Measurements from ENCODE around the gene PTPN14.
A peak's percentile ranks its signal among the peaks of the same experiment; 100 is the strongest.

The PTPN14 gene

GRCh38 chr1:214354440-214355148 is 196.8 kb downstream of the PTPN14 start:
- DNase-seq, result no peak

GRCh38 chr1:214352838-214353237 is 198.6 kb downstream of the PTPN14 start:
- DNase-seq, result no peak

- DNase-seq, result no peak
These were observed 199.7 kb downstream of the PTPN14 start for GRCh38 chr1:214351551-214352277.

- no peak for DNase-seq
These were observed 201.6 kb downstream of the PTPN14 start for GRCh38 chr1:214349781-214350180.

GRCh38 chr1:214349008-214349407 is 202.4 kb downstream of the PTPN14 start:
- DNase-seq, result no peak

- DNase-seq, result no peak
These were observed 206.5 kb downstream of the PTPN14 start for GRCh38 chr1:214344897-214345296.

- no peak for DNase-seq
These were observed 208.9 kb downstream of the PTPN14 start for GRCh38 chr1:214342525-214342924.

GRCh38 chr1:214341932-214342331 is 209.5 kb downstream of the PTPN14 start:
- DNase-seq, result no peak

- no peak for DNase-seq
These were observed 209.9 kb downstream of the PTPN14 start for GRCh38 chr1:214341459-214341858.

GRCh38 chr1:214338212-214338611 is 213.2 kb downstream of the PTPN14 start:
- no peak for DNase-seq

GRCh38 chr1:214337511-214337910 is 213.9 kb downstream of the PTPN14 start:
- no peak for DNase-seq

- no peak for DNase-seq
These were observed 214.4 kb downstream of the PTPN14 start for GRCh38 chr1:214337015-214337414.

GRCh38 chr1:214335567-214335966 is 215.8 kb downstream of the PTPN14 start:
- DNase-seq, result no peak

GRCh38 chr1:214332946-214333798 is 218.2 kb downstream of the PTPN14 start:
- peak; percentile 25 for DNase-seq

GRCh38 chr1:214331827-214332423 is 219.5 kb downstream of the PTPN14 start:
- peak; percentile 57 for DNase-seq

GRCh38 chr1:214331180-214331579 is 220.2 kb downstream of the PTPN14 start:
- no peak for DNase-seq

GRCh38 chr1:214330715-214331114 is 220.7 kb downstream of the PTPN14 start:
- no peak for DNase-seq

GRCh38 chr1:214330222-214330621 is 221.2 kb downstream of the PTPN14 start:
- DNase-seq, result no peak

GRCh38 chr1:214329470-214330220 is 221.8 kb downstream of the PTPN14 start:
- DNase-seq, result no peak

GRCh38 chr1:214328770-214329469 is 222.5 kb downstream of the PTPN14 start:
- peak; percentile 79 for DNase-seq

- no peak for DNase-seq
These were observed 223.9 kb downstream of the PTPN14 start for GRCh38 chr1:214327514-214327913.

GRCh38 chr1:214326406-214326805 is 225.0 kb downstream of the PTPN14 start:
- no peak for DNase-seq

Data from CD4-positive, alpha-beta T cell treated with Interleukin-21 for 1 hour (primary cell).